ENCODE measurements around the gene SPATA31E1. TPM values are rescaled to one million over a fixed set of nuclear protein-coding genes. Genes with fewer than 3 reads are reported as not detected.

Gene SPATA31E1
- total and polyA plus RNA-seq, 10 of the 15 experiments (the other 5 are each of a cell fraction or from before 2014, with no cell fraction given) = not detected

- TF ChIP-seq CEBPZ (IDR thresholded peaks at IDR 0.05; ENCODE audit: low read depth, low read length) (no peak), NBN (IDR thresholded peaks at IDR 0.05) (no peak), RBBP5 (conservative IDR thresholded peaks at IDR 0.05) (no peak), RELB (IDR thresholded peaks at IDR 0.05; ENCODE audit: low read depth) (no peak), DPF2 (IDR thresholded peaks at IDR 0.05) (no peak), KLF5 (IDR thresholded peaks at IDR 0.05; ENCODE audit: partially characterized antibody) (no peak), TBL1XR1 (IDR thresholded peaks at IDR 0.05; ENCODE audit: low read depth, low read length) (no peak), JUND (IDR thresholded peaks at IDR 0.05; ENCODE audit: low read depth, low read length) (no peak), LARP7 (IDR thresholded peaks at IDR 0.05) (no peak), FOS (IDR thresholded peaks at IDR 0.05; ENCODE audit: borderline replicate concordance, extremely low read depth, insufficient read length) (no peak), EED (IDR thresholded peaks at IDR 0.05; ENCODE audit: low read depth) (no peak), RAD21 (IDR thresholded peaks at IDR 0.05; ENCODE audit: insufficient read depth, low read depth, low read length) (no peak)
Measured at GRCh38 chr9:87883274-87883673, 597 bp downstream of the SPATA31E1 start (continued).

All from GM12878 (cell line).